NB4 (cell line): ENCODE data around the gene SLC37A1.

ENCODE experiments used
- POLR2A ChIP-seq: IDR thresholded peaks from 2 replicates; pipeline ENCODE4 v1.6.1; 2011; ENCODE audit warnings: mild to moderate bottlenecking; ENCODE audit not compliant: insufficient read length; ENCODE audit errors: extremely low read depth
- TF ChIP-seq, protein P1 (sequence below): IDR thresholded peaks from 2 replicates; pipeline ENCODE4 v1.6.1; 2011; ENCODE audit warnings: low read depth, low read length

DNA sequence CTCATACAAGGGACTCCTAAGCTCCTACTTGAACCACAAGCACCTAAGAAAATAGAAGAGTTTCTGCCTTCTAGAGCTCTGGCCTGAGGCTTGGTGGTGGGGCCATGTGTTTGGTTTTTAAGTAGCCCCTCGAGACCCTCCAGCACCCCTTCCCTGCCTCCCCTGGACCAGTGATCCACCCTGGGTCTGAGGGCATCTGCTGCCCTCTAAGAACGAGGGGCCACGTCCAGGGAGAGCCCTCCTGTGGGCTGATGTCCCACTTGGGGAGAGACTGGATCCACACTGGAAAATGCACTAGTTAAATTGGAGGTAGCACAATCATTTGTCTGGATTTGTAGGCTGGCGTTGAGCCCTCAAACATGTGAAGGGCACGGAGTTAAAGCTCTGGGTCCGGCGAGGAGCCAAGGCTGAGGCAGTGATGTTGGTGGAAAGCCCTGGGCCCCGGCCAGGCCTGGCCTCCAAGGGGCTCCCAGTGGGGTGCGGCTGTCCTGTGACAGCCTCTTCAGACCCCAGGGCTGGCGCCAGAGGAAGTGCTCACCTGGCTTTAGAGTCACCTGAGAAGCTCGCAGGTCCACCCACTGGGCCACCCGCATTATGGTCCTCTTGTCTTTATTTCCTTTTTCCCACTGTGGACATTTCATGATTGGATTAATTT is 65.2 kb downstream of the SLC37A1 start:
- TF ChIP-seq POLR2A = no peak
- TF ChIP-seq, protein P1, sequence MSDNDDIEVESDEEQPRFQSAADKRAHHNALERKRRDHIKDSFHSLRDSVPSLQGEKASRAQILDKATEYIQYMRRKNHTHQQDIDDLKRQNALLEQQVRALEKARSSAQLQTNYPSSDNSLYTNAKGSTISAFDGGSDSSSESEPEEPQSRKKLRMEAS = no peak
